ENCODE data around the gene ASCL2. TPM values are rescaled to one million over a fixed set of nuclear protein-coding genes. Genes with fewer than 3 reads are reported as not detected.

ASCL2 gene
- total and polyA plus RNA-seq, 2 donors (not counting 3 experiments of a cell fraction or from before 2014, with no cell fraction given): not detected

GRCh38 chr11:2247496-2247895, 22.9 kb downstream of the ASCL2 start:
- no TSS peak for BruUV-seq (replicated peaks)
- DNase-seq (ENCODE audit: low read depth, low spot score) (no peak), FAIRE-seq (no peak)
- Histone ChIP-seq H2AFZ (ENCODE audit: low read depth, low read length) (no peak overlapping the region), H3K4me1 (ENCODE audit: control insufficient read depth, extremely low read depth, insufficient read depth, low read length) (no peaks in the 10 kb centered on the region), H3K9ac (replicated peaks; ENCODE audit: extremely low read depth, insufficient read depth, low read length) (no peak overlapping the region), H3K9me1 (replicated peaks; ENCODE audit: control insufficient read depth, extremely low read depth, insufficient read depth, low read length) (no peaks in the 10 kb centered on the region), H3K4me2 (ENCODE audit: insufficient read depth, low read length) (no peak overlapping the region), H3K27me3 (ENCODE audit: control insufficient read depth in 2 of 2, insufficient read depth in 2 of 2, low read length in 2 of 2) (peaks cover 2 to 12% of the 10 kb centered on the region in 2 experiments), H3K4me3 (replicated peaks in 1 of 3; ENCODE audit: insufficient read depth in 1 of 3, low read depth in 1 of 3, low read length in 3 of 3) (no peak overlapping the region), H4K20me1 (replicated peaks; ENCODE audit: control insufficient read depth, extremely low read depth, insufficient read depth, low read length) (no peaks in the 10 kb centered on the region), H3K9me3 (replicated peaks; ENCODE audit: control insufficient read depth, insufficient read depth, low read length) (no peaks in the 10 kb centered on the region), H3K36me3 (ENCODE audit: control insufficient read depth in 2 of 2, extremely low read depth in 1 of 2, insufficient read depth in 2 of 2, low read length in 2 of 2) (no peaks in the 10 kb centered on the region), H3K27ac (ENCODE audit: insufficient read depth, low read depth, low read length) (no peak overlapping the region), H3K79me2 (ENCODE audit: control insufficient read depth, insufficient read depth, low read length) (no peaks in the 10 kb centered on the region)
- ChIA-PET POLR2A (no interaction called here), CTCF (no interaction called here)
- dilution Hi-C loops (cut with MboI; ENCODE audit: extremely low pct_ligation_motif_present, low sequenced_read_pairs): no loop called here
- TF ChIP-seq CTCF (IDR thresholded peaks at IDR 0.05; ENCODE audit: extremely low read depth in 1 of 2, insufficient read depth in 1 of 2, low read depth in 1 of 2, low read length in 2 of 2) (no peak), FOS (IDR thresholded peaks at IDR 0.05; ENCODE audit: borderline replicate concordance, insufficient read depth, low read length) (no peak), MYC (IDR thresholded peaks at IDR 0.05; ENCODE audit: low read depth, low read length) (no peak), JUN (IDR thresholded peaks at IDR 0.05; ENCODE audit: borderline replicate concordance, insufficient read depth, insufficient read length, low read depth) (no peak), MAX (IDR thresholded peaks at IDR 0.05; ENCODE audit: insufficient read depth, insufficient read length) (no peak), GATA2 (IDR thresholded peaks at IDR 0.05; ENCODE audit: insufficient read depth, insufficient read length, low read depth, low read length) (no peak), EZH2 (IDR thresholded peaks at IDR 0.05; ENCODE audit: borderline replicate concordance, low read depth, low read length, severe bottlenecking) (no peak), POLR2AphosphoS5 (IDR thresholded peaks at IDR 0.05; ENCODE audit: insufficient read depth, low read depth, low read length) (no peak), POLR2A (IDR thresholded peaks at IDR 0.05; ENCODE audit: low read depth, low read length) (no peak)
- intact Hi-C loops (cut with micrococcal nuclease): no loop called here

All from endothelial cell of umbilical vein (primary cell).